Measurements from ENCODE around the gene AQP7.

GRCh38 chr9:33414889-33415500 is 12.6 kb upstream of the AQP7 start:
- no peak for TF ChIP-seq CTCF (IDR thresholded peaks at IDR 0.05)
- no peak for TF ChIP-seq POLR2A (IDR thresholded peaks at IDR 0.05)
- no peak for TF ChIP-seq POLR2AphosphoS5 (IDR thresholded peaks at IDR 0.05)
